Cardiac fibroblast (primary cell): ENCODE measurements around the gene VDR.

Experiments
- DNase-seq, 2 donors: peaks; one replicate each; pipeline versions ENCODE4 v3.0.0 to v3.0.0-alpha.2; 2010; ENCODE audit warnings: low read depth in 2 of 2
- H3K4me3 ChIP-seq, 2 donors: replicated peaks in 1 of 2; 1 replicate in 1 of 2; 2 replicates in 1 of 2; pipeline ENCODE4 v1.5.1; 2011; ENCODE audit warnings: low read depth in 2 of 2, low read length in 2 of 2, mild to moderate bottlenecking in 2 of 2, moderate library complexity in 1 of 2
- TF ChIP-seq, protein P1 (sequence below): IDR thresholded peaks from one replicate; pipeline ENCODE4 v1.5.1; 2011; ENCODE audit warnings: low read depth, mild to moderate bottlenecking, low read length, inconsistent platforms

Gene VDR

DNA sequence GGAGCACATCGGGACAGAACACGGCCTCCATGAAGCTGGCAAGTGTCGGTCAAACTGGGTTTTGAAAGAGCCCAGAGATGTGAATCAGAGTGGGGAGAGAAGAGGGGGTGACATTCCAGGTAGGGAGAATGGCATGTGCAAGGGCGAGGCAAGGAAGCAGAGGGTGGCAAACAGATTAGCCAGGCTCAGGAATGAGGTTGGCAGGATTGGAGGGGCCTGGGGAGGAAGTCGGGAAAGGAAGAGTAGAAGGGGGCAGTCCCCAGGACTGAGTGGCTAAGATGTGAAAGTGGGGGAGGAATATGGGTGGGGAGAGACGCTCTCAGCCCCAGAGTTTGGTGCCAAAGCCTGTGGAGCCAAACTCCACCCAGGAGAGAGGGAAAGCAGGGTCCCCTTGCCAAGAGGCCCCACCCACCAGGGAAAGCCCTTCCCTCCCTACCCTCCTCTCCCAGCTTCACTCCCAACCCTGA is 79.6 kb downstream of the VDR start:
- TF ChIP-seq, protein P1, sequence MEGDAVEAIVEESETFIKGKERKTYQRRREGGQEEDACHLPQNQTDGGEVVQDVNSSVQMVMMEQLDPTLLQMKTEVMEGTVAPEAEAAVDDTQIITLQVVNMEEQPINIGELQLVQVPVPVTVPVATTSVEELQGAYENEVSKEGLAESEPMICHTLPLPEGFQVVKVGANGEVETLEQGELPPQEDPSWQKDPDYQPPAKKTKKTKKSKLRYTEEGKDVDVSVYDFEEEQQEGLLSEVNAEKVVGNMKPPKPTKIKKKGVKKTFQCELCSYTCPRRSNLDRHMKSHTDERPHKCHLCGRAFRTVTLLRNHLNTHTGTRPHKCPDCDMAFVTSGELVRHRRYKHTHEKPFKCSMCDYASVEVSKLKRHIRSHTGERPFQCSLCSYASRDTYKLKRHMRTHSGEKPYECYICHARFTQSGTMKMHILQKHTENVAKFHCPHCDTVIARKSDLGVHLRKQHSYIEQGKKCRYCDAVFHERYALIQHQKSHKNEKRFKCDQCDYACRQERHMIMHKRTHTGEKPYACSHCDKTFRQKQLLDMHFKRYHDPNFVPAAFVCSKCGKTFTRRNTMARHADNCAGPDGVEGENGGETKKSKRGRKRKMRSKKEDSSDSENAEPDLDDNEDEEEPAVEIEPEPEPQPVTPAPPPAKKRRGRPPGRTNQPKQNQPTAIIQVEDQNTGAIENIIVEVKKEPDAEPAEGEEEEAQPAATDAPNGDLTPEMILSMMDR: no peak
- peak in 1 of 2 donors; percentile 29 for DNase-seq
- no peak overlapping the region for H3K4me3 ChIP-seq

DNA sequence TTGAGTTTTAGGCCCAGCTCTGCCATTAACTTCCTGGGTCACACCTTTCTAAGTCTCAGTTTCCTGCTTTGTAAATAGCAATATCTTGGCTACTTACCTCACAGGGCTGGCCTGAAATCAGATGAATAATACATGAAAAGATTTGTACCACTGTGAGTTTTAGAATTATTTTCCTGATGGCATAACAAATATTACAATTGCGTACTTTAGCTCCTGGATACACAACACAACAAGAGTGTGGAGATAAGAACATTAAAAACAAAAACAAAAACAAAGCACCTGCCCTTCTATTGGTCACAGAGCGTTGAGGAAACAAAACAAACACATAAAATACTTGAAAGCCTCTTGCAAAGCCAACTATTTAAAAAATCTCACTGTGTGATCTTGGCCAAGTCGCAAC is 80.2 kb downstream of the VDR start:
- TF ChIP-seq, protein P1: no peak
- DNase-seq: no peak
- no peak overlapping the region for H3K4me3 ChIP-seq

DNA sequence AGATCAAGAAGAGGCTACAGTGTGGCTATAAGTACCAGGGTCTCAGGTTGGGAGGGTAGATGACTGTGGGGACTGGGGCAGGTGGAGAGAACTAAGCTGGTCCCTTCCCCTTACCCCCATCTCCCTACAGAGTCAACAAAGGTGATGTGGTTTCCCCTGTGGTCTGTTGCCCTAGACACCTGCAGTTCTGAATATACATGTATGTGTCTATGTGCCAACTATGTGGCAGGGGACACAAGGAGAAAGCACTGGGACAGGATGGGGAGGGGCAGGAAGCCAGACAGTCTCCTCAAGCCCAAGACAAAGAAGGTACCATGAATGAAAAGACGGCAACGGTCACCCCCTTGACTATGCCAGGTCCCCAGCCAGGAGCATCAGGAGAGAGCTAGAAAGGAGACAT is 80.6 kb downstream of the VDR start:
- no peak for DNase-seq
- no peak overlapping the region for H3K4me3 ChIP-seq
- TF ChIP-seq, protein P1: no peak

DNA sequence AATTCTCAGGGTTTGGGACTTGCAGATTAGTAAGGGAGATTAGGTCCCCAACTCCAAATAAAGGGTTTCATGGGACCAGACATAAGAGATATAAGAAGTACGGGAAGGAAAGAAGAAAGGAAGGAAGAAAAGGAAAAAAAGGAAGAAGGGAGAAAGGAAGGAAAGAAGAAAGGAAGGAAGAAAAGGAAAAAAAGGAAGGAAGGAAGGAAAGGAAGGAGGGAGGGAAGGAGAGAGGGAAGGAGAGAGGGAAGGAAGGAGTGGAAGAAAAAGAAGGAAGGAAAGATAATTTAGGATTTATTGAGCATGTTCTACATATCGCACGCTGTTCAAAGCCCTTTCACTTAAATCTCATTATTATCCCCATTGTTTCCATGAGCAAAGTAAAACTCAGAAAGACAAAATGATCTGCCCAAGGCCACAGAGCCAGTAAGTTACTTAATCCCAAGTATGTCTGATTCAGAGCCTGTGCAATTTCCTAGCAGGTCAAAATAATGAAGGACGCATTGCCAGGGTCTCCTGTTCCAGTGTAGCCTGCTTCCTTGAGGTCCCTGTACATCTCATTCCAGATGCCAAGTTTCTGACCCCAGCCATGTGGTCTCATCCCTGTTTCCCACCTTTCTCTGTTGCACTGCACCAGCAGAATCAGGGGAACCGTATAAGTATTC is 81.2 kb downstream of the VDR start:
- DNase-seq: peak in 1 of 2 donors; percentile 51
- H3K4me3 ChIP-seq: no peak overlapping the region
- TF ChIP-seq, protein P1: no peak

DNA sequence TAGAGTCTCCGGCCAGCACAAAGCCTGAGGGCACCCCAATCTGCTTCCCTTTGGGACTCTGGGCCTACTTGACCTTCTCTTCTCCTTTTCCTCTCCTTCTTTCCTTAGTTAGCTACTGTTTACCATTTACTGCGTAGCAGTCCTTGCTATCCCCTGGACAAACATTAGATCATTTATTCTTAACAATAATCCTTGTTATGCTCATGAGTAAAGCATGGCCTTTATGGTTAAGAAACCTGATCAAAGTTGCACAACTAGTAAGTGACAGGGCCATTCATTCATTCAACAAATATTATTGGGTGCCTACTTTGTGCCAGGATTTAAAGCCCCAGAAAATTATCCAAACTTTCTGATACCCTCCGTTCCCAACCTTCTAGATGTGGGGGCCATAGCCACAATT is 81.9 kb downstream of the VDR start:
- TF ChIP-seq, protein P1: no peak
- no peak for DNase-seq
- H3K4me3 ChIP-seq: no peak overlapping the region

DNA sequence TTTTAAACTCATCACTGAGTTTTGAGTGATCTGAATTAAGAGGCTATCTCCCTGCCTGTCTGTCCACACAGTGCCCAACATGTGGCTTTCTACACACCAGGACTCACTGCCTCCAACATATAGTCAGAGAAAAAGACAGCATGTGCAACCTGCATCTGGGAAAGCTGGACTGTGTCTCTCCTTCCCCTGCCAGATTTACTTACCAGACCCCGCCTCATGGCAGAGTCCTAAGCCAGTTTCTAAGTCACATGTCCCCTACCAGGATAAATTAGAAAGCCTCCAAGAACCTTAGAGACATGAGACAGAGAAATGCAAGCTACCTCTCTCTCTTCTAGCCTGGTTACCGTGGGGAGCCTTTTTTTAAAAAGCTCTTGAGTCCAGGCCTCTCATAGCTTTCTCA is 82.4 kb downstream of the VDR start:
- H3K4me3 ChIP-seq: no peak overlapping the region
- no peak for DNase-seq
- TF ChIP-seq, protein P1: no peak

DNA sequence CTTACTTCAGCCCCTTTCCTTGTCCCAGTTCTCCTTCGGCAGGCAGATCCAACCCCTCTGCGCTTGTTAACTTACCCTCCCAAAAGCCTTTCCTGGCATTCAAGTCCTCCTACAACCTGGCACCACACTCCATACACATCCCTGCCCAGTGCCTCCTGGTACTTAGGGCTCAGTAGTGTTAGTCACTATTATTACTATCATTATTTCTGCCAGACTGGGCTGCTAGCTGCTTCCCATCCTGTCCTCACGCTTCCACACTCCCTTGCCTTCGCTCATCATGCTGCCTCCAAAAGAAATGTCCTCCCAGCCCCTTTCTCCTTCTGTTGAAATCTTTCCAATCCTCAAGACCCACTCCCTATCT is 83.5 kb downstream of the VDR start:
- DNase-seq: peak; percentile 33 to 55
- TF ChIP-seq, protein P1: no peak
- H3K4me3 ChIP-seq: no peak overlapping the region
